Effector memory CD4-positive, alpha-beta T cell (primary cell): ENCODE measurements around the gene IQCK.

Experiments
- DNase-seq, 3 donors: peaks; one replicate each; pipeline ENCODE4 v3.0.0-alpha.2; 2020
- H3K27ac ChIP-seq: 2 replicates; pipeline ENCODE4 v1.7.0; 2013; ENCODE audit warnings: mild to moderate bottlenecking, low read length, moderate library complexity; ENCODE audit not compliant: insufficient read depth, poor library complexity, severe bottlenecking
- H3K27me3 ChIP-seq: replicated peaks from 2 replicates; pipeline ENCODE4 v1.7.0; 2013; ENCODE audit warnings: mild to moderate bottlenecking, low read length; ENCODE audit not compliant: insufficient read depth, control insufficient read depth, poor library complexity, severe bottlenecking
- H3K36me3 ChIP-seq: 2 replicates; pipeline ENCODE4 v1.7.0; 2013; ENCODE audit warnings: mild to moderate bottlenecking, low read length, moderate library complexity; ENCODE audit not compliant: control insufficient read depth, insufficient read depth
- H3K4me1 ChIP-seq: 2 replicates; pipeline ENCODE4 v1.7.0; 2013; ENCODE audit warnings: low read length, mild to moderate bottlenecking; ENCODE audit not compliant: control insufficient read depth, insufficient read depth, poor library complexity, severe bottlenecking
- H3K4me3 ChIP-seq: 2 replicates; pipeline ENCODE4 v1.7.0; 2013; ENCODE audit warnings: low read length, low read depth, mild to moderate bottlenecking; ENCODE audit not compliant: insufficient read depth, poor library complexity, severe bottlenecking
- H3K9me3 ChIP-seq: 2 replicates; pipeline ENCODE4 v1.7.0; 2013; ENCODE audit warnings: mild to moderate bottlenecking, low read length, moderate library complexity; ENCODE audit not compliant: control insufficient read depth

IQCK gene

DNA sequence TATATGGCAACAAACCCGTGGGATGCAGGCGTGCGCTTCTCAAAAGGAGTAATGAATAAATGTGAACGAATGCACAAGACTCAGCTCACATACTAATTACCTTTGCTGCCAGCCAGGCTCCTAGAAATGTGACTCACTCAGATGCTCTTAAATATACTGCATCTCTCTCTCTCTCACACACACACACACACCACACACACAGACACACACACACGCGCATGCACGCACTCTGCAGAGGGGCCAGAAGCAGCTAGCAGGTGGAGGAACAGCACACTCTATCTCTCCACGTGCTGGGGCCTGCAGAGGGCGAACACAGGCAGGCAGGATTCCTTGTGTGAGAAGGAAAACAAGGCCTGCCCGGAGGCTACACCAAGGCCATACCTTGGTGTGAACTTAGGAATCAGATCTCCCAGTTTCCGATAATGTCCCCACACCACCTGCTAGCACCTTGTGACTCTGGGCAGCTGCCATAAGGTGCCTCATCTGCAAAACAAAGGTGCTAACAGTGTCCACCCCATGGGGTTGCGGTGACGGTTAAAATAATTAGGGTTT lies 161.2 kb downstream of the IQCK start:
- Histone ChIP-seq H3K36me3 (no peaks in the 10 kb centered on the region), H3K27ac (no peak overlapping the region), H3K27me3 (peaks cover 19% of the 10 kb centered on the region), H3K4me1 (peaks cover 13% of the 10 kb centered on the region), H3K4me3 (no peak overlapping the region), H3K9me3 (no peaks in the 10 kb centered on the region)
- DNase-seq = no peak

DNA sequence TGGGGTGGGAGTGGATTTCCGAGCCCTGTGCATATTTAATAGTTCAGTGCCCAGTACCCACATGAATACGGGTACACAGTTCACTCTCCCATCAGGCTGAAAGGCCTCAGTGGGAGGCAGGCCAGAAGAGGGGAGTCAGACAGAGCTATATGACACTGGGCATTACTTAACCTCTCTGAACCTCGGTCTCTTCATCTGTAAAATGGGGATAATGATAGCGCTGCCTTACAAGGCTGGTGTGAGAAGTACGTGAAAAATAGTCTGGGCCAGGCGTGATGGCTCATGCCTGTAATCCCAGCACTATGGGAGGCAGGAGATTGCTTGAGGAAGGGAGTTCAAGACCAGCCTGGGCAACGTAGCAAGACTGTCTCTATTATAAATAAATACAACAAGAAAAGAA lies 163.0 kb downstream of the IQCK start:
- Histone ChIP-seq H3K4me1 (peaks cover 23% of the 10 kb centered on the region), H3K9me3 (no peaks in the 10 kb centered on the region), H3K27ac (no peak overlapping the region), H3K4me3 (no peak overlapping the region), H3K36me3 (no peaks in the 10 kb centered on the region), H3K27me3 (peaks cover 26% of the 10 kb centered on the region)
- DNase-seq = no peak

DNA sequence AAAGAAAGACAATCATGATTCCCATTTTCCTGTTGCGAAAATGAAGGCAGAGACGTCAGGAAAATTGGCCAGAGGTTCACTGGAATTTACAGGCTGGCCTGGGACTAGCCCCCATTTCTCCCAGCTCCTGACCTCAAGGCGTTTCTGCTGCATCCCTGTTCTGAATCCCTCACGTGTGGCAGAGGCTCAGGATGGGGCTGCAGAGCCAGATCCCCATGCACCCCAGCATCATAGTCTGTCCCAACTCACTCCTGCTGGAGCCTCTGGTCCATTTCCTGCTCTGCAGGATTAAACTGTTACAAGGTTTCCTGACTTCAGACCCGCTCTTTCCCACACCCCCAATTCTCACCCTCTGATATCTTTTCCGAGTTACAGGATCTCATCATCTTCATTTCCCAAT lies 163.7 kb downstream of the IQCK start:
- no peaks in the 10 kb centered on the region for H3K36me3 ChIP-seq
- no peak for DNase-seq
- H3K4me3 ChIP-seq = no peak overlapping the region
- H3K4me1 ChIP-seq = peaks cover 29% of the 10 kb centered on the region
- no peaks in the 10 kb centered on the region for H3K9me3 ChIP-seq
- H3K27ac ChIP-seq = no peak overlapping the region
- peaks cover 27% of the 10 kb centered on the region for H3K27me3 ChIP-seq

- H3K4me3 ChIP-seq = no peak overlapping the region
- peaks cover 27% of the 10 kb centered on the region for H3K27me3 ChIP-seq
- no peak overlapping the region for H3K27ac ChIP-seq
- peaks cover 29% of the 10 kb centered on the region for H3K4me1 ChIP-seq
- no peak for DNase-seq
- no peaks in the 10 kb centered on the region for H3K9me3 ChIP-seq
- no peaks in the 10 kb centered on the region for H3K36me3 ChIP-seq
These were observed 164.1 kb downstream of the IQCK start for GRCh38 chr16:19882186-19882585.

- Histone ChIP-seq H3K27me3 (peaks cover 27% of the 10 kb centered on the region), H3K4me1 (peaks cover 29% of the 10 kb centered on the region), H3K36me3 (no peaks in the 10 kb centered on the region), H3K4me3 (no peak overlapping the region), H3K27ac (no peak overlapping the region), H3K9me3 (no peaks in the 10 kb centered on the region)
- DNase-seq = no peak
These were observed 164.6 kb downstream of the IQCK start for GRCh38 chr16:19882646-19883045.

DNA sequence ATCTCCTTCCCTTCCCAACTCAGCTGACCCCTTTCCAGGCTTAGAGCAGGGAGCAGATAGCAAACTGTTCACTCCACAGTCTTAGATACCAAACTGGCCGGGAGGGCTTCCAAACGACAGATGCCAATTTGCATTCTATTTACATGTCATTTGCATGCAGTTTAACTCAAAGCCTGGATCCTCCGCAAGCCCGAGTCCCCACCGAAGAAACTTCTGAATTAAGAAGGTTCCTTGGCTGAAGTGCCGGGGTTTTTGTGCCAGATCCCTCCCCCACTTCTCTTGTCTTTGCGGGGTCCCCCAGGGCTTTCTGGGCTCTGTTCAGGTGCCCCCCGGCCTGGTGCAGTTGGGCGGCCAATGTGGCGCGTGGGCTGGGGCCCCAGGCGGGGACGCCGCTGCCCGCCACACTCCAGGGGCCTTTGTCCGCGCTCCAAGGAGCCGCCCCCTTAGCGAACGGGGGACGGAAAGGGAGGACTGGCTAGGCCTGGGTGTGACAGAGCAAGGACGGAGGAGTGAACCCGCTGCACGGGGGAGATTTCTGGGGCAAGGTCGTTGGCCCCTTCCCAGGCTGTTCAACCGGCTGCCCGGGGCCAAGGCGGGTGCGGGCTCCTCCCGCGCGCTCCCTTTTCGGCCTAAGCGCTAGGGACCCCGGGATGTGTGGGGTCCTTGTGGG lies 165.4 kb downstream of the IQCK start:
- H3K9me3 ChIP-seq = no peaks in the 10 kb centered on the region
- H3K27me3 ChIP-seq = peaks cover 27% of the 10 kb centered on the region

GRCh38 chr16:19883966-19884485 lies 166.0 kb downstream of the IQCK start:
- no peaks in the 10 kb centered on the region for H3K9me3 ChIP-seq
- H3K4me3 ChIP-seq = peak overlapping the region; percentile 60
- H3K4me1 ChIP-seq = peaks cover 29% of the 10 kb centered on the region
- DNase-seq = no peak
- H3K27ac ChIP-seq = no peak overlapping the region
- H3K27me3 ChIP-seq = peaks cover 27% of the 10 kb centered on the region
- no peaks in the 10 kb centered on the region for H3K36me3 ChIP-seq

More for the DNA sequence above, 165.4 kb downstream of the IQCK start:
- H3K4me3 ChIP-seq = peak overlapping the region; percentile 60
- H3K36me3 ChIP-seq = no peaks in the 10 kb centered on the region
- DNase-seq = no peak
- H3K4me1 ChIP-seq = peaks cover 29% of the 10 kb centered on the region
- H3K27ac ChIP-seq = no peak overlapping the region

- peak; percentile 34 to 35 (median 34) for DNase-seq
- H3K4me1 ChIP-seq = peaks cover 29% of the 10 kb centered on the region
- no peaks in the 10 kb centered on the region for H3K9me3 ChIP-seq
- H3K36me3 ChIP-seq = no peaks in the 10 kb centered on the region
- peaks cover 27% of the 10 kb centered on the region for H3K27me3 ChIP-seq
- H3K27ac ChIP-seq = no peak within 1 kb of the TSS
- peak within 1 kb of the TSS; percentile 60 for H3K4me3 ChIP-seq
These were observed 166.8 kb downstream of the IQCK start, which contains the start of gene GPRC5B for GRCh38 chr16:19884611-19885450. Gene GPRC5B (minus strand): TSS chr16:19884848. CDS start chr16:19872845, 12,003 bp downstream.

DNA sequence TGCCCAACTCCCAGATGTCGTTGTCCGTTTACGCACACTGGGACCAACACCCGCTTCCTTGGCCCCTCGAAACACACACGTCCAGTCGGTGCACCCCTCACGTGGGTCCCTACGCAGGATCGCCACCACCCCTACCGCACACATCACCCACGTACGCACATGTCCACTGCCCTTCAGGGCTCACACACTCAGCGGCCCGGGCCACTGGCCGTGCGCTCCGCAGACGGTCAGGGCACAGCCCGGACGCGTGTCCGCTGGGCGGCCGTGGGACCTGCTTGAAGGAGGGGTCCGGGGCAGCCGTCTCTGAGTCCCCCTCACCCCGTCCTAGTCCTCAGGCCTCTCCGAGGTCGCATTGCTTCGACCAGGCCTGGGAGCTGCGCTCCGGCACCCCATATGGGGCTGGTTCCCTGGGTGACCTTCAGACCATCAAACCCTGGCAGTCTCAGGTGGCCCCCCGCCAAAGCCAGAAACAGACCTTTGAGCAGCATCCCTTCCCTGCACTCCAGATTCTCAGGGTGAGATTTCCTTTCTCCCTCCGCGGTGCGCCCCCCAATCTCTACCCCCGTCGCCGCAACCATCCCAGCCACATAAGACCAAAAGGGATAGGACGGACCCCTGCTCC lies 167.5 kb downstream of the IQCK start:
- Histone ChIP-seq H3K9me3 (no peaks in the 10 kb centered on the region), H3K4me1 (peaks cover 29% of the 10 kb centered on the region), H3K36me3 (no peaks in the 10 kb centered on the region), H3K27ac (no peak overlapping the region), H3K4me3 (peak overlapping the region; percentile 49), H3K27me3 (peaks cover 27% of the 10 kb centered on the region)
- DNase-seq = no peak
